ENCODE measurements around the gene TEKT1. TPM values are rescaled to one million over a fixed set of nuclear protein-coding genes. Genes with fewer than 3 reads are reported as not detected.

The TEKT1 gene
- total RNA-seq, 1 experiment from 2014 or later: not detected

- Mint-ChIP-seq H3K4me1 (ENCODE audit: low read depth, unreplicated experiment) (no peaks in the 10 kb centered on the region), H3K9me3 (ENCODE audit: low read depth, unreplicated experiment) (peaks cover 6% of the 10 kb centered on the region), H3K36me3 (ENCODE audit: insufficient read depth, unreplicated experiment) (no peaks in the 10 kb centered on the region), H3K4me3 (ENCODE audit: low read depth, unreplicated experiment) (no peak overlapping the region), H3K27ac (ENCODE audit: unreplicated experiment) (no peak overlapping the region), H3K27me3 (ENCODE audit: unreplicated experiment) (peaks cover 16% of the 10 kb centered on the region)
- intact Hi-C loops (cut with micrococcal nuclease; ENCODE audit: unreplicated experiment): no loop called here
- no peak for TF ChIP-seq CTCF (IDR thresholded peaks at IDR 0.05; ENCODE audit: unreplicated experiment)
- no TSS peak for BruUV-seq (replicated peaks)
- CTCF ChIA-PET: no interaction called here
- DNase-seq: no peak
Measured at GRCh38 chr17:6772016-6772415, 59.5 kb downstream of the TEKT1 start.

GRCh38 chr17:6768447-6768846, 63.1 kb downstream of the TEKT1 start:
- Mint-ChIP-seq H3K27ac (ENCODE audit: unreplicated experiment) (no peak overlapping the region), H3K4me1 (ENCODE audit: low read depth, unreplicated experiment) (no peaks in the 10 kb centered on the region), H3K9me3 (ENCODE audit: low read depth, unreplicated experiment) (peaks cover 6% of the 10 kb centered on the region), H3K27me3 (ENCODE audit: unreplicated experiment) (peaks cover 21% of the 10 kb centered on the region), H3K4me3 (ENCODE audit: low read depth, unreplicated experiment) (no peak overlapping the region), H3K36me3 (ENCODE audit: insufficient read depth, unreplicated experiment) (no peaks in the 10 kb centered on the region)
- BruUV-seq (replicated peaks): no TSS peak
- no peak for DNase-seq
- TF ChIP-seq CTCF (IDR thresholded peaks at IDR 0.05; ENCODE audit: unreplicated experiment): no peak
- CTCF ChIA-PET: no interaction called here
- intact Hi-C loops (cut with micrococcal nuclease; ENCODE audit: unreplicated experiment): no loop called here

- no peaks in the 10 kb centered on the region for H3K36me3 Mint-ChIP-seq (ENCODE audit: insufficient read depth, unreplicated experiment)
- TF ChIP-seq CTCF (IDR thresholded peaks at IDR 0.05; ENCODE audit: unreplicated experiment): no peak
- no peak overlapping the region for H3K27ac Mint-ChIP-seq (ENCODE audit: unreplicated experiment)
- H3K4me1 Mint-ChIP-seq (ENCODE audit: low read depth, unreplicated experiment): no peaks in the 10 kb centered on the region
- H3K4me3 Mint-ChIP-seq (ENCODE audit: low read depth, unreplicated experiment): no peak overlapping the region
- no TSS peak for BruUV-seq (replicated peaks)
- H3K27me3 Mint-ChIP-seq (ENCODE audit: unreplicated experiment): peaks cover 31% of the 10 kb centered on the region
- CTCF ChIA-PET: no interaction called here
- H3K9me3 Mint-ChIP-seq (ENCODE audit: low read depth, unreplicated experiment): no peaks in the 10 kb centered on the region
- intact Hi-C loops (cut with micrococcal nuclease; ENCODE audit: unreplicated experiment): no loop called here
- no peak for DNase-seq
Measured at GRCh38 chr17:6761779-6762178, 69.8 kb downstream of the TEKT1 start.

GRCh38 chr17:6757747-6758146, 73.8 kb downstream of the TEKT1 start:
- no TSS peak for BruUV-seq (replicated peaks)
- H3K27me3 Mint-ChIP-seq (ENCODE audit: unreplicated experiment): peaks cover 13% of the 10 kb centered on the region
- DNase-seq: no peak
- CTCF ChIA-PET: no interaction called here
- no peaks in the 10 kb centered on the region for H3K9me3 Mint-ChIP-seq (ENCODE audit: low read depth, unreplicated experiment)
- intact Hi-C loops (cut with micrococcal nuclease; ENCODE audit: unreplicated experiment): no loop called here
- no peak overlapping the region for H3K4me3 Mint-ChIP-seq (ENCODE audit: low read depth, unreplicated experiment)
- H3K27ac Mint-ChIP-seq (ENCODE audit: unreplicated experiment): no peak overlapping the region
- peaks cover 14% of the 10 kb centered on the region for H3K4me1 Mint-ChIP-seq (ENCODE audit: low read depth, unreplicated experiment)
- H3K36me3 Mint-ChIP-seq (ENCODE audit: insufficient read depth, unreplicated experiment): peaks cover 15% of the 10 kb centered on the region
- no peak for TF ChIP-seq CTCF (IDR thresholded peaks at IDR 0.05; ENCODE audit: unreplicated experiment)
